Common myeloid progenitor, CD34-positive (primary cell): ENCODE measurements around the gene SERTAD1.

Source experiments
- CTCF ChIA-PET: fragments of 350-600 bp; sonication (Branson Sonifier 250); formaldehyde crosslinking; loops from one replicate; lab custom pipeline; 2021; ENCODE audit warnings: antibody characterized with exemption; lab: Charles Lee
- POLR2A ChIA-PET: fragments of 350-600 bp; sonication (Branson Sonifier 250); formaldehyde crosslinking; loops from one replicate; lab custom pipeline; 2021; ENCODE audit warnings: antibody characterized with exemption; lab: Charles Lee
- DNase-seq, 3 donors: peaks; one replicate each; pipeline versions ENCODE4 v3.0.0 to v3.0.0-alpha.2; 2013
- H3K27ac ChIP-seq, 2 experiments: 1 replicate in 1 of 2; 2 replicates in 1 of 2; pipeline ENCODE4 v1.7.0; 2013; ENCODE audit warnings: inconsistent platforms in 2 of 2, low read length in 2 of 2, mild to moderate bottlenecking in 2 of 2, low read depth in 1 of 2, moderate library complexity in 1 of 2; ENCODE audit not compliant: severe bottlenecking in 2 of 2, insufficient read depth in 1 of 2, poor library complexity in 1 of 2
- H3K27me3 ChIP-seq, 5 experiments: replicated peaks in 2 of 5; 1 replicate in 3 of 5; 2 replicates in 2 of 5; pipeline versions ENCODE4 v1.6.1 to v1.7.0; 2013; ENCODE audit warnings: low read length in 4 of 5, mild to moderate bottlenecking in 2 of 5, moderate library complexity in 2 of 5, inconsistent platforms in 1 of 5; ENCODE audit not compliant: insufficient read depth in 5 of 5, control insufficient read depth in 4 of 5
- H3K36me3 ChIP-seq, 4 experiments: 1 replicate in 2 of 4; 2 replicates in 2 of 4; pipeline versions ENCODE4 v1.6.1 to v1.7.0; 2013; ENCODE audit warnings: low read length in 3 of 4, control low read depth in 1 of 4, mild to moderate bottlenecking in 1 of 4; ENCODE audit not compliant: control insufficient read depth in 4 of 4, insufficient read depth in 4 of 4
- H3K4me1 ChIP-seq, 4 experiments: 1 replicate in 3 of 4; 2 replicates in 1 of 4; pipeline versions ENCODE4 v1.6.1 to v1.7.1; 2013; ENCODE audit warnings: low read length in 3 of 4, mild to moderate bottlenecking in 3 of 4, control low read depth in 1 of 4, inconsistent platforms in 1 of 4, moderate library complexity in 1 of 4; ENCODE audit not compliant: control insufficient read depth in 4 of 4, insufficient read depth in 4 of 4; ENCODE audit errors: control extremely low read depth in 1 of 4
- H3K4me3 ChIP-seq, 7 experiments: 1 replicate in 4 of 7; 2 replicates in 3 of 7; pipeline versions ENCODE4 v1.5.1 to v1.7.0; 2013; ENCODE audit warnings: mild to moderate bottlenecking in 7 of 7, low read length in 6 of 7, moderate library complexity in 6 of 7, inconsistent platforms in 2 of 7, low read depth in 2 of 7, control low read depth in 1 of 7; ENCODE audit not compliant: insufficient read depth in 4 of 7, control insufficient read depth in 1 of 7; ENCODE audit errors: extremely low read depth in 1 of 7
- H3K9me3 ChIP-seq, 5 experiments: 1 replicate in 4 of 5; 2 replicates in 1 of 5; pipeline versions ENCODE4 v1.6.1 to v1.7.1; 2013; ENCODE audit warnings: low read length in 4 of 5, mild to moderate bottlenecking in 2 of 5, inconsistent platforms in 1 of 5, low read depth in 1 of 5, moderate library complexity in 1 of 5; ENCODE audit not compliant: control insufficient read depth in 4 of 5, insufficient read depth in 2 of 5; ENCODE audit errors: control extremely low read depth in 1 of 5
- WGBS: methylation state at CpG from one replicate; pipeline ENCODE4 v1.1.5; 2013; ENCODE audit not compliant: insufficient coverage; 5-methylcytosine and 5-hydroxymethylcytosine counted together

The SERTAD1 gene

DNA sequence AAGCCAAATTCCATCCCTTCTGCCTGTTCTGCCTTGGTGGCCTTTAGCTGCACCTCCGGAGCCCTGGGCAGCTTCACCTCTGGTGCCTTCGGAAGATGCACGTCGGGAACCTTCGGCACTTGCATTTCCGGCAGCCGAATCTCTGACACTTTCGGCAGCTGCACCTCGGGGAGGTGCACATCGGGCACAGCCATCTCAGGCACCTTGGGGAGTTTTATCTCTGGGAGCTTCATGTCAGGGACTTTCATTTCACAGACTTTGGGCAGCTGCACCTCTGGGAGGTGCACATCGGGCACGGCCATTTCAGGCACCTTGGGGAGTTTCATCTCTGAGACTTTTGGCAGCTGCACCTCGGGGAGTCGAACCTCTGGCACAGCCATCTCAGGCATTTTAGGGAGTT, 29.8 kb downstream of the SERTAD1 start:
- Histone ChIP-seq H3K36me3 (no peaks in the 10 kb centered on the region), H3K4me3 (no peak overlapping the region), H3K9me3 (no peaks in the 10 kb centered on the region), H3K27ac (no peak overlapping the region), H3K27me3 (no peaks in the 10 kb centered on the region), H3K4me1 (peaks cover 0 to 10% (median 6%) of the 10 kb centered on the region in 4 experiments)
- DNase-seq: no peak
- 98% methylated on average over 14 of the region's 14 CpGs for WGBS
- ChIA-PET POLR2A (interaction anchor here (0.7 kb wide), 1 partner anchor 313 kb away, joined by 3 read pairs; no protein-coding TSS in a partner anchor), CTCF (interaction anchor here (1.0 to 1.1 kb wide), 3 partner anchors 12 to 91 kb away, joined by 3 to 4 read pairs (median 4); no protein-coding TSS in a partner anchor)

DNA sequence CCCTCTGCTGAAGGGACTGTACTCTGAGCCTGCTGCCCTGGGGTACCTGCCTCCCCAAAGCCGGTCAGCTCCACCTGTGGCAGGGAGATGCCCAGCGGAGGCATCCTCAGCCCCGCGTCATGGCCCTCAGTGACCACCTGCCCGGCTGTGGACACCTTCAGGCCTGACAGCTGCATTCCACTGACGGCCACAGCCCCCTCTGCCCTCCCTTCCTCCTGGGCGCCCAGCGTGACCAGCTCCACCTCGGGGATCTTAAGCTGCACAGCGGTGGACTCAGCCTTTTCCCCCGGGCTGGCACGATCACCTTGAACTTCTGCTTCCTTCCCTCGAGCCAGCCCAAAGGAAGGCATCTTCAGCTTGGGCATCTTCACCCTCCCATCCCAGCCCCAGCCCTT, 31.0 kb downstream of the SERTAD1 start:
- no peak overlapping the region for H3K27ac ChIP-seq
- no peak for DNase-seq
- H3K36me3 ChIP-seq: no peaks in the 10 kb centered on the region
- no peaks in the 10 kb centered on the region for H3K27me3 ChIP-seq
- H3K9me3 ChIP-seq: no peaks in the 10 kb centered on the region
- POLR2A ChIA-PET: no interaction called here
- CTCF ChIA-PET: no interaction called here
- WGBS: 85% methylated on average over 10 of the region's 13 CpGs
- peaks cover 0 to 10% (median 6%) of the 10 kb centered on the region in 4 experiments for H3K4me1 ChIP-seq
- no peak overlapping the region for H3K4me3 ChIP-seq

DNA sequence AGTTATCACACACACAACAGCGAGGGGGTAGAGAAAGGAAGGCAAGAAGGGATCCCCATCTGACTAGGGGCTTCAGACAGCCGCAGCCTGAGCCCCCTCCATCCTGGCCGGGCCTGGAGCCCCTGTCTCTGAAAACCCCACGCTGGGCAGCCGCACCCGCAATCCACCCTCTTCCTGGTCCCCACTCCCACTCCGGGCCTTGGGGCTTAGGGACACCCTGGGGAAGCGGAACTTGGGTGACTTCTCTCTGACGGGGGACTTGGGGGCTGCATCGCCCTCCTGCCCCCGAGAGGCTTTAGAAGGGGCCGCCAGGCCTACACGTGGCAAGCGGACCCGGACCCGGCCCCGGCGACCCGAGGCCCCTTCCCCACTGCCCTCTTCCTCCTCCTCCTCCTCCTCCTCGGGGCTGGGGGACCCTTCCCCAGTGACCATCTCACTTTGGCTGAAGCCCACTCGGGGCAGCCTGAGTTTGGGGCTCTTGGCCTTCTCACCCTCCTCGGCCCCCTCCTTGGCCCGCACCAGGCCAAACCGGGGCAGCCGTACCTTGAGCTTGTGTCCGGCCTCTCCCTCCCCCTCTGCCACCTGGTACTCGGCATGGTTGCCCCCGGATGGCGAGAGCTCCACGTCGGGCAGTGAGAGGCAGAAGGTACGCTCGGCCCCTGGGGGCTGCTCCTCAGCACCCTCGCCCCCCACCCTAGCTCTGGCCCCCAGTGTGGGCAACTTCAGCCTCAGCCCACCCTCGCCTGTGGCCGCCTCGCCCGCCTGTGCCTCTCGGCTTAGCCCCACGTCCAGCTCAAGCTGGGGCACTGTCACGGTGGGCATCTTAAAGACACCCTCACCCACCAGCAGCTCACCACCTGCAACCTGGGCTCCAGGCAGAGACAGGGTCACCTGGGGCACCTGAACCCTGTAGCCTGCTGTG, 31.6 kb downstream of the SERTAD1 start:
- no peaks in the 10 kb centered on the region for H3K27me3 ChIP-seq
- peaks cover 0 to 10% (median 6%) of the 10 kb centered on the region in 4 experiments for H3K4me1 ChIP-seq
- POLR2A ChIA-PET: no interaction called here
- CTCF ChIA-PET: no interaction called here
- H3K4me3 ChIP-seq: no peak overlapping the region
- no peaks in the 10 kb centered on the region for H3K9me3 ChIP-seq
- 97% methylated on average over 34 of the region's 41 CpGs for WGBS
- H3K27ac ChIP-seq: no peak overlapping the region
- DNase-seq: no peak
- H3K36me3 ChIP-seq: no peaks in the 10 kb centered on the region

DNA sequence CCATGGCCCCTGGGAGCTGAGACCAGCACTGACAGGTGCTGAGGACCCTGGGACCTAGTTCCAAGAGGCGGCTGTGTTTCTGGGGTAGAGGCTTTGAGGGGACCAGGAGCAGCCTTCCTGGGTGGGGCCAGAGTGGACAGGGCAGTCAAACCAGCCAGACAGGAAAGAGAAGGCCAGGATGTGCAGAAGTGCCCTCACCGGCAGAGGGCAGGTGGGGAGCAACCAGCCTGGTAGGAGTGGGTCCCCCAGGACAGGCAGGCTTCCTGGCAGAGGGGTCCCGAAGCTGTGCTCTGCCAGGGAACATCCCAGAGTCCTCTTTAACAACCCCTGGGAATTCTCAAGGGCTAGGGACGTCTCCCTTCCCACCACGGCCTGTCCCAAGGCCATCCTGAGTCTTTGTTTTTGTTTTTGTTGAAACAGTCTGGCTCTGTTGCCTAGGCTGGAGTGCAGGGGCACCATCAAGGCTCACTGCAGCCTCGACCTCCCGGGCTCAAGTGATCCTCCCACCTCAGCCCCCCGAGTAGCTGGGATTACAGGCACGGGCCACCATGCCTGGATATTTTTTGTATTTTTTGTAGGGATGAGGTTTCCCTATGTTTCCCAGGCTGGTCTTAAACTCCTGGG, 32.8 kb downstream of the SERTAD1 start:
- POLR2A ChIA-PET: no interaction called here
- Histone ChIP-seq H3K27me3 (no peaks in the 10 kb centered on the region), H3K36me3 (no peaks in the 10 kb centered on the region), H3K4me1 (peaks cover 0 to 3% (median 0%) of the 10 kb centered on the region in 4 experiments), H3K4me3 (no peak overlapping the region), H3K27ac (no peak overlapping the region), H3K9me3 (no peaks in the 10 kb centered on the region)
- 93% methylated on average over 5 of the region's 9 CpGs for WGBS
- CTCF ChIA-PET: no interaction called here
- DNase-seq: no peak

DNA sequence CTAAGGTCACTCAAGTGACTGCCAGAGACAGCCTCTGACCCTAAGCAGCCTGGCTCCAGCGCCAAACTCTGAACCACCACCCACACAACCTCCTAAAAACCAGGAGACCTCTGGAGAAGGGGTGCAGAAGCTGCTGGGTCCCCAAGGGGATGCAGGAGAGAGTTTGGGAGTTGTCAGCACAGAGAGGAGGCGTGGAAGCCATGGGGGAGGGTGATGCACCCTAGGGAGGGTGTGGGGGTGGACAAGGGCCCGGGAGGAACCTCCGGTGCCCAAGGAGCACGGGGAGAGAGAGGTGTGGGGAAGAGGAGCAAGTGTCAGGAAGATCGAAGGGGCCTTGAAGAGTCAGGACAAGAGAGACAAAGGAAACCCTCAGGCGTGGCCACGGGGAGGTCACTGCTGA, 33.7 kb downstream of the SERTAD1 start:
- Histone ChIP-seq H3K4me1 (no peaks in the 10 kb centered on the region), H3K27ac (no peak overlapping the region), H3K4me3 (no peak overlapping the region), H3K9me3 (no peaks in the 10 kb centered on the region), H3K36me3 (no peaks in the 10 kb centered on the region), H3K27me3 (no peaks in the 10 kb centered on the region)
- ChIA-PET POLR2A (no interaction called here), CTCF (no interaction called here)
- DNase-seq: no peak
- 88% methylated on average over 7 of the region's 8 CpGs for WGBS

DNA sequence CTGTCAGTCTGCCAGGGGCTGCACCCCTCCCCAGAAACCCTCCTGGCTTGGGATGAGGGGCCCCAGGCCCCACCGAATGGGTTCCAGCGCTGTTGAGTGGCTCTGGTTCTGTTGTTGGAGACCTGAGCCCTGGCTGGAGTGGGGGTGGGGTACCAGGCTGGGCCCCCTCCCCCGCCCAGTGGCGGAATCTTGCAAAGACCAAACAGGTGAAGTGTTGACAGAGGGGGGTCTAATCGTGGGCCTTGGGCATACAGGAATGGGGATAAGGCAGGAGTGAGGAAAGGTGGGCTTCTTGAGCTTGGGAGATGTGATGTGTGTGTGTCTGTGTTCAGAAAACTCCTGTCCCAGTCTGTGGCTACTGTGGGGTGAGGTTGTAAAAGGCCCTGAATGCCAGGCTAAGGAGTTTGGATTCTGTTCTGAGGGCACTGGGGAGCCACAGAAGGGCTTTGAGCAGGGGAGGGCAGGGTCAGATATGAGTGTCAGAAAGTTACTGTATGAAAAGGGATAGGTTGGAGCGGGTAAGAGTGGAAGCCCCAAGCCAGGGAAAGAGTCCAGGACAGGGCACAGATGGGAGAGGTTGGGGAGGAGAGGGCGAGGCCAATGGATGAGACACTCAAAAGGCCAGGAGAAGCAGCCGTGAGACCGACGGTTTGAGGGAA, 35.6 kb downstream of the SERTAD1 start, which contains the start of gene HIPK4:
Gene HIPK4 (minus strand): TSS at position 98 of the 659 bp plus-strand sequence. CDS start 279 bp downstream, outside the sequence.
- WGBS: 96% methylated on average over 8 of the region's 10 CpGs
- Histone ChIP-seq H3K27ac (no peak within 1 kb of the TSS), H3K9me3 (no peaks in the 10 kb centered on the region), H3K4me1 (no peaks in the 10 kb centered on the region), H3K27me3 (no peaks in the 10 kb centered on the region), H3K4me3 (no peak within 1 kb of the TSS), H3K36me3 (no peaks in the 10 kb centered on the region)
- ChIA-PET POLR2A (no interaction called here), CTCF (no interaction called here)
- DNase-seq: no peak
